Germinal center (tissue), 1 donor: ENCODE results near the gene ZNF609.

ENCODE experiments used
- DNase-seq: peaks from one replicate; pipeline ENCODE4 v3.0.0; 2012; ENCODE audit warnings: mixed read lengths, low spot score

ZNF609 gene

DNA sequence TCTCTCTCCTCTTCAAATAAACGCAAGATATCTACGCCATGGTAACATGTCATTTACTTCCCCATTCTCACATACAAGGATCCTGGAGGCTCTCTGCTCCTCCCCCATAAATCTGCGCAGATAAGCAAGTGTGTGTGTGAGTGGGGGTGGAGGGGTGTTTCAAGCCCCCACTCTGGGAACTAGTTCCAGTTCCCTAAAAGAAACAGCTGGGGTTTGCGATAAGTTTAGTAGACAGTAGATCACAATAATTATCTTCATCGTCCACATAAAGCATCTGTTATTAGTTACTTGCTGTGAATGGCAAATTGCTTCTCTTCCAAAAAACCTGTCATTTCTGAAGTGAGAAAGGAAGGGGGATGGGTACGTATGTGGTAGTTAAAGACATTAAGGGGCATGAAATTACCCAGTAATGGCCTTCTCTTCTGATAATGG is 235.2 kb downstream of the ZNF609 start:
- peak; percentile 43 for DNase-seq

DNA sequence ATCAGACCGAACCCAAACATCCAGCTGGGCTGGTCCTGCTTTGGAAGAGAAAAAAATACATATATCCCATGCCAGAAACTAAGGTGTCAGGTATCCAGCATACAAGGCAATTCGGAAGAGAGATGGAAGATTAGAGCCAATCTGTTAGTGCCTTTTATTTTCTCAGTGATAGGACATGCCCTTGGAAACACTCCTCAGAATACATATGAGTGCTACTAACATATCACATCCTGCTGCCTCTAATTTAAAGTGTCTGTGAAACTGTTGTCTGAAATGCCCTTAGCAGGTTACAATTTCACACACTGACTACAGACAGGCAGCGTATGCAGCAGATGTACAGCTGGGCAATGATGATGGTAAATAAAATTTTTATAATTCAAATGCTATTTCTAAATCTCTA is 236.1 kb downstream of the ZNF609 start:
- DNase-seq: no peak

DNA sequence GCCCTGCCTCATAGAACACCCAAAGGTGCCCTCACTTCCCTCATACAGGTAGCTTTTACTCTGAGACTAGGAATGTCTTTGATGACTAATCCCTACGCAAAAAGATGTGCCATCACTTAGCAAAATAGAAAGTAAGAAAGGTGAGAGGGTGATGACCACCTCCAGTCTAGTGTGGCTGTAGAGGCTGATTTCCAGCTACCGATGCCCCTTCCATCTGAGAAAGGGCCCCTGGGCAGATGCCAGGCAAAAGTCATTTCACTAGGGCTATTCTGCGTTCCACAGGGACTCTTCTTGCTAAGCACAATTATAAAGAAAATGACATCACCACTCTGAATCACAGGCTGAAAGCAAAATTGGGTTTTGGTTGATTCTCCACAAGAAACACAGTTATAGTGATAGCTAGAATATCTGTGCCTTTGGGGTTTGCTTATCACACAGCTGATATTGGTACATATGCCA is 237.6 kb downstream of the ZNF609 start:
- no peak for DNase-seq

DNA sequence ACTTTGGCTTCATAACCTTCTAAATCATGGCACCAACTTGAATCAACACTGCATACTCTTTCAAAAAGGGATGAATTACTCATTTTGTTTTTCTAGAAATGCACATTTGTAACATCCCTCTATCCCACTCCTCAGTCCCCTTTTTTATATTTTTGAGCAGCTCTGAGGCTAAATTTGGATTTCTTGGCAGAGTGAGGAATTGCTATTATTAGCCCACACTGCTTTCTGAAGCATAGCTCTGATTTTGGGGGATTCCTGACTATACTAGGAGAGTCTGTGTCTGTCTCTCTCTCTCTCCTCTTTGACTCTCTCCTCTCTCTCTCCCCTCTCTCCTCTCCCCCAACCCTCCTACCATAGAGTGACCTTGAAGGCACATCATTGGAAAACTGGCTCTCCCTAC is 238.4 kb downstream of the ZNF609 start:
- no peak for DNase-seq

DNA sequence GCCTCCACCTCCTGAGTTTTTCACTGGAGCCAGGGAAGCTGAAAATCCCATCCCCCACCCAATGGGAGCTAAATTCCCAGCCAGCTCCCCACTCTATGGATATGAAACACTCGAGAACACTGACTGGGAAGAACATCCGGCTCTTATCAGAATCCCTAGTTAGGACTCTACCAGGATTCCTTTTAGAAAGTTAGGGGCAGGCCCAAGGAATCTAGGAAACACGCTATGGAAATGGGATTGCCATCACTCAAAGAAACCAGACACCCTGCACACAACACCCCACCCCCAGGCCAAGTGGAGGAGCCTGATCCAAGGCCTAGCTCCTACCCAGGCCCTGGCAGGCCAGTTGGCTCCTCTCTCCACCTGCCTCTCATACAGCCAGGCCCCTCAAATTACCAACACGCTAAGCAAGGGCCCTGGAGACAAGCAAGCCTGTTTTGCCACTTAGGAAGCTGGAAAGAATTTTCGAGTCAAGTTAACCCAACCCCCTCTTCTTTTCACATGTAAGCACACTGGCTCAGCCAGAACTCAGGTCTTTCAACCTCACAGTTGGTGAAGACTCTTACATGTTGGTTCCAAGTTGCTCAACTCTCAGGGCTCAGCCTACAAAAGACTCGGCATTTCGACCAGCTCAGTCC is 239.5 kb downstream of the ZNF609 start:
- no peak for DNase-seq

DNA sequence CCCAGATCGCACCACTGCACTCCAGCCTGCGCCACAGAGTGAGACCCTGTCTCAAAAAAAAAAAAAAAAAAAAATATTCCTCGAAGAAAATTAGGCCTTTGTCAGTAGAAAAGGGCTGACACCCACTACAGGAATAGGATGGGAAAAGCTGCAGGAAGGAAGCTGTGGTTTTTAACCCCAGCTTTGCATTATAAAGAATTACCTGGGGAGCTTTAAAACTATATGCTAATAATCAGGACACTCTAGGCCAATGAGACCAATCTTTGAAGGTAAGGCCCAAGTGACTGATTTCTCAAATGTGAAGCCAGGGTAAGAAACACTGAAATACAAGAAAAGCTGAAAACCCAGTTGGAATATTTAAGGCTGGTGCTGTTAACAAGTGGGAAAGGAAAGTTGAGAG is 240.7 kb downstream of the ZNF609 start:
- no peak for DNase-seq

DNA sequence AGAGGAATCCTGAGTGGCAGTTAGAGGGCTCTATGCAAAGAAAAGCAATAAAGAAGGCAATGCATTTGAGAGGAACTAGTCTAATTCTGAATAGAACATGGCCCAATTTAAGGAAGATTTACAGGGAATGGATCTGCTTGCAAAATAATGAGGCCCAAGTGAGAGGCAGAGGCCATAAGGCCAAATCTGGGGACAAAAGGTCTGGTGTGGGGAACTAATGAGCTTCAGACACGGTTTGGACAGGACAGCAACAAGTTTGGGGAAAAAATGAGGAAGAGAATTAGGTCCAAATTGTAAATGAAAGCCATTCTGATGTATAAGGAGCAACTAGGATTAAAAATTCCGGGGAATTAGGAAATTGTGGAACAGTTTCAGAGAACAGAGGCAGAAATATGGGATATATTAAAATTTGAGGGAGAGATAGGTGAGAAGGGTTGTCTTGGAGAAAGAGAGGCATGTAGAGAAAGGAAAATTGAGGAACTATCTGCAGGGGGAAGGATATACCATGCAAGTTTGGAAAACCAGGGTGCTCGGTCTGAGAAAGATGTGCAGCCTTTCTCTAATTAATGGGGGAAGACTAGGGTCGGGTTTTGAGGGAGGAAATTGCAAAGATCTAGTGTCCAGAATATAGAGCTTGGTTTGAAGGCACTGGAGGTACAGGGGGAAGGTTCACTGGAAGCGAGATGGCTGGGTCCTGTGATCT is 241.3 kb downstream of the ZNF609 start:
- no peak for DNase-seq

DNA sequence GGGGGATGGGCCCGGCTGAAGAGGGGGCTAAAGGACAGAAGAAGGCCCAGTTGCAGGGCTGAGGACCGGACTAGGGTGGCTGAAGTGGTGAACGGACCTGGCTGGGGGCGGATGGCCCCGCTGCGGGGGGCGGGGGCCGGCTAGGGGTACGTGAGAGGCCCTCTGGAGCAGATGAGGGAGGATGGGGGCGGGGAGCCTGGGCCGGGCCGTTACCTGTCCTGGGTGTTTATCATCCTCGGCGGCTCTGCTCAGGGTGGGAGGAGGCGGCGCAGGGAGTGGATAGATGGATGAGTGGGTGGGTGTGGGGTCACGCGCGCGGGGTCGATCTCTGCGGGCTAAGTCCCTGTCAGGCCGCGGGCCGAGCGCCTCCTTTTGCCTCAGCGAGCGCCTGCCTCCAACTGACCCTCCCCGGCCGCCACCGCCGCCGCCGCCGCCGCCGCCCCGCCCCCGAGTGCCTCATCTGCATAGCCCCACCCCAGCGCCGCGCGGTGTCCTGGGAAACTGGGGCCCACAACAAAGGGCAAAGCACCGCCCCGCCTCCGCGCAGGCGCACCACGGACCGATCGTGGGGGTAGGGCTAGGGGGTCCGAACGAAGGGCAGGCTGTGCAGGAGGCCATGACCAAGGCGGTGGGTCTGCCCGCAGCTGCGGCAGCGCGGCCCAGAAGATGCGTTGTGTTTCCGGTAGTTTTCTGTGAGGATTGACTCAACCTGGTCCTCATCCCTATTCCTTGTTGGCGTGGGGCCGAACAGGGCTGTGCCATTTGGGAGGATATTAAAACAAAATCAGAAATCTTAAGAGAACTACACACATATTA is 242.6 kb downstream of the ZNF609 start:
- peak; percentile 98 for DNase-seq

DNA sequence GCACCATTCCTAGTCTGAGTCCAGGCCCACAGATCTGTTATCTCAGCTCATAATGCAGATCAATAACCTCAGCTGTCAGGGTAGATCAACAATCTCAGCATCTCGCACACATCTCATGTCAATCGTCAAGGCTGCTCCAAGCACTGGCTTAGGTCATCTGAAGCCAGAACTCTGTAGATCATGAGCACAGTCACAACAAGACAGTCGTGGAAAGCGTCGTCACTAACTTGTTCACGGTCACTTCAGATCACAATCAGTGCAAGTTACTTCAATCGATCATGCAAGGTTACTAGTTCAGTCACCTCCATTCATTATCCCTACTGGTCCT is 243.2 kb downstream of the ZNF609 start:
- no peak for DNase-seq

DNA sequence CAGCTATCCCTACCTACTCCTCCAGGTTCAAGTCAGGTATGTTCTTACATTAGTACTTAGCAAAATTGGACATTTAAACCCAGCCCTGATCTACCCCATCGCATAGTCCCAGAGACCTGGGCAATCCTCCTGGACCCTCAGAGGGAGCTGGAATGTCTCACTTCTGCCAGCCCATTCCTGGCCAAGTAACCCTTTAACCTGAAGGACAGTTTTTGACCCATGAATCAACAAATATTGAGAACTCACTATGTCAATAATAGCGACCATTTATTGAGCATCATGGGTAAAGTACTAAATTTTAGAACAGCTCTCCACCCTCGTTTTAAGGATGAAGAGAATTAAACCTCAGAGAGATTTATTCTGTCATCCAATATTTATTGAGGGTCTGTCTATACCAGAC is 244.6 kb downstream of the ZNF609 start:
- DNase-seq: no peak

DNA sequence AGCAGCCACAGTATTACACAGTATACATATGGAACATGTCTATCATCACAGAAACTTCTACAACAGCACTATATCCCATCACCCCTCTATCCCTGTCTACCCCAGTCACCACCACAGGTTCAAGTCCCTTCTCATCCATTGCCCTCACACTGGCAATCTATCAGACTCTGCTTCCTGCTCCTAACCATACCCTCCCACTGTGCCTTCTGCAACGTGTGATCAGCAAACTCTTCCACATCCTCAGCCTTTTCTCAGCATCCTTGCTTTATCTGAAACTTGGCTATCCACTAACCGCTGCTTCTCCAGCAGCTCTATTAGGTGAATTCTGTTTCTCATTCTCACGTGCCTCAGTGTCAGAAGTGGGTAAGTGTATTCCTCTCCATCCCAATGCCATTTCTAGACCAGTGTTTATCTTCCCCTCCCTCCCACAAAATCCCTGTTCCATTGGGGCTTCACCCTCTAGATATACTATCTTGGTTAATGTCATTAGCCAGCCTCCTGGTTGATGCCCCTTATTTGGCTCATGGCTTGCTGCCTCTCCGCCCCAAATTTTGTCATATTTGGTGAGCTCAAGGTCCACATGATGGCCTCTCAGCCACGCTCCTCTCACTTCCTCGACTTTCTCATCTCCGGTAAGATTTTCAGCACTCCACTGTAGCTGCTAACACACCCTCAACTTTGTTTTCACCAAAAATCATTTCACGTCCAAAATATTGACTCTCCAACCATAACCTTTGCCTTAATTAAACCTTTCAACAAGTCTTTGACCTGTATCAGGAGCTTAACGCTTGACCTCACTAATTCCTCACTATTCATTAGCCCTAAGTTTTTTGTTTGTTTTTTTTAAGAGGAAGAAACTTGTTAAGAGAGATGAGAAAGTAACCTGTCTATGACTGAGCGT is 245.9 kb downstream of the ZNF609 start:
- no peak for DNase-seq

DNA sequence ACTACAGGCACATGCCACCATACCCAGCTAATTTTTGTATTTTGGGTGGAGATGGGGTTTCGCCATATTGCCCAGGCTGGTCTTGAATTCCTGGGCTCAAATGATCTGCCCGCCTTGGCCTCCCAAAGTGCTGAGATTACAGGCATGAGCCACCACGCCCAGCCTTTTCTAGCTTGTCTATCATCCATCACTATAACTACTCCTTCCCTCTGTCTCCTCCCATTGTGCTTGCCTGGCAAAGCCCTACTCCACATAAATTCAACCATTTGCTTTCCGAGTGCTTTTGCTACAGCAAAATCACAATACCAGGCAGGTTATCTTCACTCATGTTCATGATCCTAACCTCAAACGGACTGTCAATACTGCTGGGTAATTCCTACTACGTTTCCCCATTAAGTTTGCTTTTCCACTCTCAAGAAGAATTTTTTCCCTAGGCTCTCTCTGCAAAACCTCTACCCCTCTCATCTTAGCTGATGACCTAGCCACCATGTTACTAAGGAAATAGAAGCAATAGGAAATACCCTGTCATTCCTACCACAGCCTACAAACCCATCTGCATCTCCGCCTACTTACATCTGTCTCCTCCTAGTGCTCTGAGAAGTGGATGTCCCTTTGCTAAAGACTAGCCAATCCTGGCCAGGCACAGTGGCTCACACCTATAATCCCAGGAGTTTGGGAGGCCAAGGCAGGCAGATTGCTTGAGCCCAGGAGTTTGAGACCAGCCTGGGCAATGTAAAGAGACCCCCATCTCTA is 250.5 kb downstream of the ZNF609 start:
- DNase-seq: no peak

DNA sequence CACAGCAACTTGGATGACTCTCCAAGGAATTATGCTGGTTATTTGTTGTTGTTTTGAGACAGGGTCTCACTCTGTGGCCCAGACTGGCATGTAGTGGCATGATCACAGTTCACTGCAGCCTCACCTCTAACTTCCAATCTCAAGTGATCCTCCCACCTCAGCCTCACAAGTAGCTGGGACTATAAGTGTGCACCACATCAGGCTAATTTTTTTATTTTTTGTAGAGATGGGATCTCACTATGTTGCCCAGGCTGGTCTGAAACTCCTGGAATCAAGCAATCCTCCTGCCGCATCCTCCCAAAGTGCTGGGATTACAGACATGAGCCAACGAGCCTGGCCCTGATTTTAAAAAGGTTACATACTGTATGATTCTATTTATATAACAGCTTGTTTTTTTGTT is 252.0 kb downstream of the ZNF609 start:
- DNase-seq: no peak

DNA sequence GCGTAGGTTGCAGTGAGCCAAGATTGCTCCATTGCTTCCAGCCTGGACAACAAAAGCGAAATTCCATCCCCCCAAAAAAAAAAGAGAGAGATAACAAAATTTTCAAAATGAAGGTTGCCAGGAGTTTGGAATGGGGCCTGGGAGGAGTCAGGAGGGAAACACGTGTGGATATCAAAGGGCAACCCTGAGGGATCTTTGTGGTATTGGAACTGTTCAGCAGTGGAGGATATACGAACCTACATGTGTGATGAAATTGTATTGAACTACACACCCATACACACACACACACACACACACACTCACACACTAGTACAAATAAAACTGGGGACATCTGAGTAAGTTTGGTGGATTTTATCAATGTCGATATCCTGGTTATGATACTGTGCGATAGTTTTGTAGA is 253.2 kb downstream of the ZNF609 start:
- DNase-seq: no peak

DNA sequence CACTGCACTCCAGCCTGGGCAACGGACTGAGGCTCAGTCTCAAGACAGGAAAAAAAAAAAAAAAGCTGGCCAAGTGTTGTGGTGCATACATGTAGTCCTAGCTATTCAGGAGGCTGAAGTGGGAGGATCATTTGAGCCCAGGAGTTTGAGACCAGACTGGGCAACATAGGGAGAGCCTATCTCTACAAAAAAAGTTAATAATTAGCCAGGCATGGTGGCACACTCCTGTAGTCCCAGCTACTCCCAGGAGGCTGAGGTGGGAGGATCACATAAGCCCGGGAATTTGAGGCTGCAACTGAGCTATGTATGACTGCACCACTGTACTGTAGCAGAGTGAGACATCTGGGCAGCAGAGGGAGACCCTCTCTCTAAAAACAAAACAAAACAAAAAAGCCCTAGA is 256.1 kb downstream of the ZNF609 start:
- no peak for DNase-seq

DNA sequence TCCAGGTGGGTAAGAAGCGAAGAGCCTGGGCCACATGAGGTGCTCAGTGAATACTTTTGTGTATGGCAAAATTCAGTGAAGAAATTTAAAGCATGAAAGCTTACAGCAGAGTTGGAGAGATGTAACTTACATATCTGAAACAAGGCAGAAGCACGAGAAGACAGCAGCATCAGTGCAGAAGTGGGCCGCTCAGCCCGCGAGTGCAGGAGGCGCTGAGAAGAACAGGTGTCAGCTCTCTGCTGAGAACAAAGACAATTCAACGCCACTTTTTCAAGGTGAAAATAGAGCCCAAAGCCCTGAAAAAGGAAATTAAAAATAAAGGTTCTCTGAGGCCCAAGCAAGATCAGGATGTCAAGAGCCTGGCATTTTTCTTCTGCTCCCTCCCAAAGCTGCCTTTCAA is 256.8 kb downstream of the ZNF609 start:
- no peak for DNase-seq

DNA sequence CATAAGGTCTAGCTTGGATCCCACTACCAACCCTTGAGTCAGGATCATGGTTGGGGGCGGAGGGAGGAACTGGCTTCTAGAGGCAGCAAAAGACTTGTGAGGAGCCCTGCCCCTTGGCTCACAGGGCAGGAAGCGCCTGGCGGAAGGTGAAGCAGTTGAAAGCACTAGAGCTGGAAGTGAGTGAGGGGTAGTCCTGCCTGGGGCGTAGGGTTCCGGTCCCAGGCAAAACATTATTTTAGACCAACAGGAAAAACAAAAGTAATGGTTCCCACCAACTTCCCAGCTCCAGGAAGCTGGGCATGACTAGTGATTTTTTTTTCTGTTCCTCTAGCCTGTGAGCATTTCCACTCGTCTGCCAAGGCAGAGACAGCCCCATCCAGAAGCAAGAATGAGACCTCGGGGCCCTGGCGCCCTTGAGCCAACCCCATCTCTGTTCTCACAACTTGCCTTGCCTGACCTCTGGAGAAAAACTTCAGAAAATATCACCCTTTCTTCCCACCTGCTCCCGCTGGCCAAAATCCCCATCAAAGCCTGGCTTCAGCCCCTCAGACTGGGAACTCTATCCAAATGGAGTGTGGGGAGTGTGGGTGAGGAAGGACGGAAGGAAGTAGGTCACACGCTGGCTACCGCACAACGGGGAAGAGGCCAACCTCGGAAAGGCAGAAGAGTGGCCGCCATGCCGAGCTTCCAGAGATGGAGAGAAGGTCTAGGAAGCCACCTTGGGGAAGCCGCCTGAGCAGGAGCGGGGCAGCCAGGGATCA is 257.5 kb downstream of the ZNF609 start:
- DNase-seq: no peak

DNA sequence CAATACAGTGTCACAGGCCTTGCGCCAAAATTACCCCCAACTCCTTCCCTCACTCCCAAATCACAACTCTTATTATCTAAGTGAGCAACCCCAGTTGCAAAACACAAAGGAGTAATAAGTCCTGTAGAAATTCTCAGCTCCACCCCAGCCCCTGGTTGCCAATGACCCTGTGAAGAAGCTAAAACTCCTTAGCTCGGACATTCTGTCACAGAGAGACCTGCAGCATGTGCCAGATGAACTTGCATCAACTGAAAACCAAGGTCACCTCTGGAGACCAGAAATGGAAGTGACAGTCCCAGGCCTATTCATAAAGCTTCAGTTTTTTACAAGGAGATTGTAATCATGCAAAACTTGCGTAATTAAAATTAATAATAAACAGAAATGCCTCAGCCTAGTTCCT is 259.8 kb downstream of the ZNF609 start:
- DNase-seq: no peak

DNA sequence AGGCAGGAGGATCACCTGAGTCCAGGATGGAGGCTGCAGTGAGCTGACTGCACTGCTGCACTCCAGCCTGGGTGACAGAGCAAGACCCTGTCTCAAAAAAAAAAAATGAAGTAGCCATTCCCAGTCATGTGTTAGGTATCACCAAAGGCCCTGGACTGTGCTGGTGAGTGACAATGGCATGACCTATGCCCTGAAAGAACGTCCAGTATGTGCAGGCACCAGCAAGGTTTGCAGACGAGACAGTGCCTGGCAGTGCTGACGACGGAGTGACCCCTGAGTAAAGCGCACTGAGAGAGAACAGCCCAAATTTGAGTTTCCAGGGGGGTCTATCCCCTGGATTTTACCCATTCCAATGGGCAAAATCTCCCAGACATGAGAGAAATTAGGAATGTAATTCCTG is 269.8 kb downstream of the ZNF609 start:
- no peak for DNase-seq

DNA sequence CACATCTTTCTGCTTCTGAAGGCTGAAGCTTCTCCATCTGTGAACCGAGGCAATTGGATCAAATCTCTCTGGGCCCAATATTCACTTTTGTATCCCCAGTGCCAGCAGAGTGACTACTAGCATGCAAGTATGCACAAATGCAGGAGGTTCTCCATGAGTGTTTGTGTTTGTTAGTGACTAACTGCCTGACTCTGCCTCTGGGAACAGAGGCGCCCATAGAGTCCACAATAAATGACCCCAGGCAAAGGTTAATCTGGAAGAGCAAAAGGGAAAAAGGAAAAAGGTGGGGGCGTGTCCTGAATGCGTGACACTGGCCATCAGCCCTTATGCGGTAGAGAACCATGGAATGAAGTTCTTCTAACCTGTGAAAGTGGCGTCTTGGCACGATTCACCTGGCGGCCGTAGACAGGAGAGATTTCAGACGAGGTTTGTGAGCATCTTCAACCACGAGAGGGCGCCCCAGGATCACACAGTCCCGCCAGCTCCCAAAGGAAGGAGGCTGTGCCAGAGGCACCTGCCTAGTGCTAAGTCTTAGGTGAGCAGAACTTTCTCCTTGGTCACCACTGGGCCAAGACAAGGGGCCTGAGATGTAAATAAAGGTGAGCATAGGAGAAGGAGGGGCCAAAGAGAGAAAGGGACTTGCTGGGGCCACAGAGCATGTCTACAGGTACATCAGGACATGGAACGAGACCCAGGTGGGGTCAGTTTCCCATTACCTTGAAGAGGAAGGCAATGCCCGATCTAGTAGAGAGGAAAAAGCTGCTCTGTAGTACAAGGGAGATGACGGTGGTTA is 270.8 kb downstream of the ZNF609 start:
- DNase-seq: peak; percentile 69
